IMR-90 (cell line): ENCODE data around the gene GAS7. TPM values are rescaled to one million over a fixed set of nuclear protein-coding genes. Genes with fewer than 3 reads are reported as not detected.

Source experiments
- ATAC-seq: fragments of 200-7000 bp; cut with Tn5 transposase; 2 replicates; pipeline ENCODE4 v1.9.1; 2020; ENCODE audit warnings: low read depth, mild to moderate bottlenecking, moderate library complexity
- BruUV-seq: library from RNA; stranded (reverse); fragments of 400-500 nt; replicated peaks from 2 replicates; lab custom pipeline; 2021; lab: Mats Ljungman, UMichigan
- CTCF ChIA-PET: fragments of 300-600 bp; formaldehyde crosslinking; extraction: SDS; loops from one replicate; lab custom pipeline; 2021; ENCODE audit warnings: antibody characterized with exemption; lab: Yijun Ruan, JAX
- POLR2A ChIA-PET: fragments of 300-600 bp; sonication (Branson Sonifier 250); formaldehyde crosslinking; loops from one replicate; lab custom pipeline; 2022; ENCODE audit warnings: antibody characterized with exemption; ENCODE audit not compliant: unreplicated experiment; lab: Charles Lee
- DNase-seq: peaks from one replicate; pipeline ENCODE4 v3.0.0; 2013
- H2AFZ ChIP-seq: replicated peaks from 2 replicates; pipeline ENCODE3; 2013; ENCODE audit warnings: low read length, mild to moderate bottlenecking; ENCODE audit not compliant: poor library complexity
- H2AK5ac ChIP-seq: 2 replicates; pipeline ENCODE4 v1.6.1; 2013; ENCODE audit warnings: low read depth, low read length, inconsistent platforms
- H2AK9ac ChIP-seq: replicated peaks from 2 replicates; pipeline ENCODE3; 2013; ENCODE audit warnings: mild to moderate bottlenecking, low read depth, low read length, moderate library complexity; ENCODE audit not compliant: poor library complexity
- H2BK120ac ChIP-seq: 2 replicates; pipeline ENCODE4 v1.6.1; 2013; ENCODE audit warnings: low read depth, low read length, inconsistent platforms
- H2BK15ac ChIP-seq: 3 replicates; pipeline ENCODE4 v1.6.1; 2013; ENCODE audit warnings: low read depth, low read length, inconsistent platforms
- H2BK20ac ChIP-seq: 2 replicates; pipeline ENCODE4 v1.6.1; 2013; ENCODE audit warnings: low read depth, mild to moderate bottlenecking, inconsistent platforms, low read length, moderate library complexity
- H2BK5ac ChIP-seq: 2 replicates; pipeline ENCODE4 v1.6.1; 2013; ENCODE audit warnings: mild to moderate bottlenecking, low read depth, low read length, inconsistent platforms; ENCODE audit not compliant: poor library complexity, severe bottlenecking
- H3K14ac ChIP-seq: replicated peaks from 2 replicates; pipeline ENCODE4 v1.6.1; 2013; ENCODE audit warnings: low read depth, low read length, inconsistent platforms
- H3K18ac ChIP-seq: 2 replicates; pipeline ENCODE4 v1.6.1; 2013; ENCODE audit warnings: low read depth, low read length, control low read depth
- H3K23ac ChIP-seq: 2 replicates; pipeline ENCODE4 v1.6.1; 2013; ENCODE audit warnings: low read depth, low read length, inconsistent platforms
- H3K27ac ChIP-seq: 2 replicates; pipeline ENCODE4 v1.5.1; 2013; ENCODE audit warnings: mild to moderate bottlenecking, control low read depth, low read length; ENCODE audit not compliant: insufficient read depth
- H3K27me3 ChIP-seq: 2 replicates; pipeline ENCODE4 v1.6.1; 2013; ENCODE audit warnings: low read length; ENCODE audit not compliant: control insufficient read depth, insufficient read depth
- H3K36me3 ChIP-seq: 2 replicates; pipeline ENCODE4 v1.6.1; 2013; ENCODE audit warnings: low read length, mixed read lengths; ENCODE audit not compliant: control insufficient read depth, insufficient read depth
- H3K4ac ChIP-seq: 2 replicates; pipeline ENCODE4 v1.6.1; 2013; ENCODE audit warnings: low read depth, low read length, inconsistent platforms
- H3K4me1 ChIP-seq: 2 replicates; pipeline ENCODE4 v1.6.1; 2013; ENCODE audit warnings: low read length, mixed read lengths; ENCODE audit not compliant: control insufficient read depth, insufficient read depth
- H3K4me2 ChIP-seq: 2 replicates; pipeline ENCODE4 v1.6.1; 2013; ENCODE audit warnings: low read depth, mild to moderate bottlenecking, control low read depth, low read length, moderate library complexity
- H3K4me3 ChIP-seq: 2 replicates; pipeline ENCODE4 v1.5.1; 2013; ENCODE audit warnings: low read depth, mild to moderate bottlenecking, control low read depth, low read length, moderate library complexity; ENCODE audit not compliant: insufficient read depth
- H3K56ac ChIP-seq: 2 replicates; pipeline ENCODE4 v1.6.1; 2013; ENCODE audit warnings: low read length, inconsistent platforms; ENCODE audit not compliant: insufficient read depth; ENCODE audit errors: extremely low read depth
- H3K79me1 ChIP-seq, 2 experiments: 2 replicates each; pipeline ENCODE4 v1.6.1; 2013; ENCODE audit warnings: low read length in 2 of 2, inconsistent platforms in 1 of 2, low read depth in 1 of 2
- H3K9ac ChIP-seq: 2 replicates; pipeline ENCODE4 v1.6.1; 2013; ENCODE audit warnings: low read depth, low read length, control low read depth
- H3K9me1 ChIP-seq: 2 replicates; pipeline ENCODE4 v1.6.1; 2013; ENCODE audit warnings: low read length, inconsistent platforms; ENCODE audit not compliant: insufficient read depth
- H3K9me3 ChIP-seq: 2 replicates; pipeline ENCODE4 v1.6.1; 2013; ENCODE audit warnings: low read length; ENCODE audit not compliant: control insufficient read depth, insufficient read depth
- H4K20me1 ChIP-seq: 2 replicates; pipeline ENCODE4 v1.6.1; 2013; ENCODE audit warnings: low read length, inconsistent platforms; ENCODE audit not compliant: insufficient read depth
- H4K5ac ChIP-seq: 2 replicates; pipeline ENCODE4 v1.6.1; 2013; ENCODE audit warnings: mild to moderate bottlenecking, low read depth, low read length, control low read depth
- H4K8ac ChIP-seq, 2 experiments: 2 replicates each; pipeline ENCODE4 v1.6.1; 2013; ENCODE audit warnings: low read depth in 2 of 2, low read length in 2 of 2, control low read depth in 1 of 2, inconsistent platforms in 1 of 2
- H4K91ac ChIP-seq: 2 replicates; pipeline ENCODE4 v1.6.1; 2013; ENCODE audit warnings: low read depth, low read length, inconsistent platforms; ENCODE audit not compliant: insufficient read depth
- BHLHE40 ChIP-seq: fragments of 150-350 bp; IDR thresholded peaks from 2 replicates; pipeline ENCODE4 v1.6.1; 2016; ENCODE audit warnings: mild to moderate bottlenecking, low read depth, low read length
- CEBPB ChIP-seq: IDR thresholded peaks from 2 replicates; pipeline ENCODE4 v1.6.1; 2012; ENCODE audit warnings: low read depth, low read length, improper control_type of control experiment
- CHD1 ChIP-seq: IDR thresholded peaks from 2 replicates; pipeline ENCODE4 v1.6.1; 2012; ENCODE audit warnings: low read depth, low read length, improper control_type of control experiment
- MAFK ChIP-seq: IDR thresholded peaks from 2 replicates; pipeline ENCODE4 v1.6.1; 2012; ENCODE audit warnings: low read depth, low read length, improper control_type of control experiment
- MAZ ChIP-seq: IDR thresholded peaks from 2 replicates; pipeline ENCODE4 v1.6.1; 2012; ENCODE audit warnings: low read depth, mild to moderate bottlenecking, low read length, improper control_type of control experiment, moderate library complexity, borderline replicate concordance
- MXI1 ChIP-seq: IDR thresholded peaks from 2 replicates; pipeline ENCODE4 v1.6.1; 2012; ENCODE audit warnings: low read depth, mild to moderate bottlenecking, low read length, moderate library complexity, borderline replicate concordance
- POLR2A ChIP-seq: IDR thresholded peaks from 2 replicates; pipeline ENCODE4 v1.6.1; 2012; ENCODE audit warnings: mild to moderate bottlenecking, low read depth, low read length
- RAD21 ChIP-seq: IDR thresholded peaks from 2 replicates; pipeline ENCODE4 v1.6.1; 2012; ENCODE audit warnings: low read length, improper control_type of control experiment
- RCOR1 ChIP-seq: IDR thresholded peaks from 2 replicates; pipeline ENCODE4 v1.6.1; 2012; ENCODE audit warnings: mild to moderate bottlenecking, low read length, improper control_type of control experiment; ENCODE audit not compliant: insufficient replicate concordance
- RFX5 ChIP-seq: IDR thresholded peaks from 2 replicates; pipeline ENCODE4 v1.8.0; 2012; ENCODE audit warnings: low read depth, mild to moderate bottlenecking, low read length, moderate library complexity
- SMC3 ChIP-seq: fragments of 150-350 bp; IDR thresholded peaks from 2 replicates; pipeline ENCODE4 v1.6.1; 2016; ENCODE audit warnings: low read depth, mild to moderate bottlenecking, antibody characterized with exemption, low read length, moderate library complexity
- WGBS, 2 experiments: methylation state at CpG; one replicate each; pipeline versions ENCODE4 v1.1.5 to v1.1.7; 2013; ENCODE audit warnings: missing lambda C conversion rate in 2 of 2; ENCODE audit not compliant: insufficient read length in 1 of 2; ENCODE audit errors: extremely low coverage in 2 of 2; 5-methylcytosine and 5-hydroxymethylcytosine counted together
- dilution Hi-C: fragments of 300-500 bp; cut with HindIII; formaldehyde crosslinking; loops from one replicate; pipeline ENCODE4 v1.14.3; 2018; ENCODE audit warnings: low sequenced_read_pairs; ENCODE audit not compliant: unreplicated experiment
- in situ Hi-C: fragments of 300-500 bp; cut with MboI; formaldehyde crosslinking; loops from 3 replicates; pipeline ENCODE4 v1.14.3; 2019; ENCODE audit warnings: low sequenced_read_pairs, inconsistent platforms, mixed read lengths
- intact Hi-C: fragments of 100-400 bp; cut with micrococcal nuclease; formaldehyde crosslinking; loops from 2 replicates; pipeline ENCODE4 v1.10.0; 2022
- polyA plus RNA-seq, 3 experiments: library from polyadenylated mRNA; depleted of rRNA; stranded (reverse); fragments of >200 nt; gene quantifications; 2 replicates each; pipeline ENCODE4 v1.2.3, GENCODE V29; 2012; ENCODE audit warnings: low replicate concordance in 1 of 3
- total RNA-seq: library from RNA; depleted of rRNA; stranded (reverse); fragments of >200 nt; gene quantifications from 2 replicates; pipeline ENCODE4 v1.2.3, GENCODE V29; 2012
- TF ChIP-seq, protein P1 (sequence below): fragments of 150-350 bp; IDR thresholded peaks from 2 replicates; pipeline ENCODE4 v1.6.1; 2016; ENCODE audit warnings: low read depth, mild to moderate bottlenecking, low read length, moderate library complexity, borderline replicate concordance
- TF ChIP-seq, protein P2 (sequence below): fragments of 150-350 bp; IDR thresholded peaks from 2 replicates; pipeline ENCODE4 v1.6.1; 2017; ENCODE audit warnings: mild to moderate bottlenecking, antibody characterized with exemption, low read length, low read depth

The GAS7 gene
- total and polyA plus RNA-seq, 2 of the 4 experiments (the other 2 are of a cell fraction): 4.6 to 5.0 TPM

DNA sequence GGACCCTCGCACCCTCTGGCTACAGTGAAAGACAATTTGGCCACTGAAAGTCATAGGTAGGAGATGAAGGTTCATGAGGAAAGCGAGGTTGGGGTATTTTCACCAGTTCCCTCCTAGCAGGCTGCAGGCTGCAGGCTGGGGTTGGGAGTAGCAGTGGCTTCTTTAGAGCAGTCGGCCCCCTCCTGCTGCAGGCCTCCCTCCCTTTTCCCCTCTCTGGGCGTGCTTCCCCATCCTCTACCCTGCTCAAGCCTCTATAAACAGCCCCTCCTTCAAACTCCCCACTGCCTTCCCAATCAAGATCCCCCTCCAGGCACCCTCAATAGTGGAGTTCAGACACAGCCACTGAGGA is 41.8 kb downstream of the GAS7 start:
- H4K91ac ChIP-seq: no peak overlapping the region
- no peaks in the 10 kb centered on the region for H3K9me3 ChIP-seq
- no peak overlapping the region for H2AK5ac ChIP-seq
- no peak overlapping the region for H2BK120ac ChIP-seq
- BruUV-seq: no TSS peak
- no peaks in the 10 kb centered on the region for H4K20me1 ChIP-seq
- H3K27ac ChIP-seq: no peak overlapping the region
- no peak overlapping the region for H3K56ac ChIP-seq
- WGBS, 2 experiments: no CpG with 5 or more reads among the region's 4 CpGs
- peaks cover 4% of the 10 kb centered on the region; the same call in 1 of the 2 replicates for H3K4me1 ChIP-seq
- no peak overlapping the region for H3K4me3 ChIP-seq
- in situ Hi-C loops (no loop called here), intact Hi-C loops (no loop called here), dilution Hi-C loops (no loop called here)
- no peak overlapping the region for H2BK20ac ChIP-seq
- H4K5ac ChIP-seq: no peak overlapping the region
- H3K79me1 ChIP-seq: no peaks in the 10 kb centered on the region
- H2BK5ac ChIP-seq: no peak overlapping the region
- no peak overlapping the region for H4K8ac ChIP-seq
- H2AK9ac ChIP-seq: no peak overlapping the region
- H3K18ac ChIP-seq: no peak overlapping the region
- no peak overlapping the region for H3K9ac ChIP-seq
- no peak overlapping the region for H3K23ac ChIP-seq
- 0 out of 2 replicates have a peak, but pooled peaks cover 4% of the 10 kb centered on the region for H3K9me1 ChIP-seq
- TF ChIP-seq MAFK (no peak), BHLHE40 (no peak), SMC3 (no peak), RFX5 (no peak), MAZ (no peak), CEBPB (no peak), CHD1 (no peak), RCOR1 (no peak), MXI1 (no peak), RAD21 (no peak), POLR2A (no peak)
- TF ChIP-seq, protein P1, sequence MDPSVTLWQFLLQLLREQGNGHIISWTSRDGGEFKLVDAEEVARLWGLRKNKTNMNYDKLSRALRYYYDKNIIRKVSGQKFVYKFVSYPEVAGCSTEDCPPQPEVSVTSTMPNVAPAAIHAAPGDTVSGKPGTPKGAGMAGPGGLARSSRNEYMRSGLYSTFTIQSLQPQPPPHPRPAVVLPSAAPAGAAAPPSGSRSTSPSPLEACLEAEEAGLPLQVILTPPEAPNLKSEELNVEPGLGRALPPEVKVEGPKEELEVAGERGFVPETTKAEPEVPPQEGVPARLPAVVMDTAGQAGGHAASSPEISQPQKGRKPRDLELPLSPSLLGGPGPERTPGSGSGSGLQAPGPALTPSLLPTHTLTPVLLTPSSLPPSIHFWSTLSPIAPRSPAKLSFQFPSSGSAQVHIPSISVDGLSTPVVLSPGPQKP: no peak
- TF ChIP-seq, protein P2, sequence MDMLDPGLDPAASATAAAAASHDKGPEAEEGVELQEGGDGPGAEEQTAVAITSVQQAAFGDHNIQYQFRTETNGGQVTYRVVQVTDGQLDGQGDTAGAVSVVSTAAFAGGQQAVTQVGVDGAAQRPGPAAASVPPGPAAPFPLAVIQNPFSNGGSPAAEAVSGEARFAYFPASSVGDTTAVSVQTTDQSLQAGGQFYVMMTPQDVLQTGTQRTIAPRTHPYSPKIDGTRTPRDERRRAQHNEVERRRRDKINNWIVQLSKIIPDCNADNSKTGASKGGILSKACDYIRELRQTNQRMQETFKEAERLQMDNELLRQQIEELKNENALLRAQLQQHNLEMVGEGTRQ: no peak
- H2BK15ac ChIP-seq: no peak overlapping the region
- no peak overlapping the region for H3K4me2 ChIP-seq
- POLR2A ChIA-PET: no interaction called here
- no peak overlapping the region for H3K4ac ChIP-seq
- no peak overlapping the region for H3K14ac ChIP-seq
- CTCF ChIA-PET: no interaction called here
- H3K27me3 ChIP-seq: no peaks in the 10 kb centered on the region
- no peak overlapping the region for H2AFZ ChIP-seq
- DNase-seq (no peak), ATAC-seq (no peak)
- no peaks in the 10 kb centered on the region; the same call in 1 of the 2 replicates for H3K36me3 ChIP-seq
